GM18505 (cell line): ENCODE data around the gene CLK4.
"Not testable (repeated sequence)": the region's sequence is repeated elsewhere in the genome, so short reads cannot be mapped to it uniquely, and the experiment has no call there.

ENCODE experiments used
- ATAC-seq: cut with Tn5 transposase; IDR thresholded peaks from one replicate; pipeline ENCODE4 v1.9.1; 2021; ENCODE audit not compliant: unreplicated experiment
- POLR2A ChIP-seq: IDR thresholded peaks from 4 replicates; pipeline ENCODE4 v1.6.1; 2011; ENCODE audit warnings: borderline replicate concordance; ENCODE audit not compliant: insufficient read depth, insufficient read length; ENCODE audit errors: extremely low read depth

CLK4 gene

GRCh38 chr5:178588769-178589168 lies 38.1 kb downstream of the CLK4 start:
- no peak for ATAC-seq
- TF ChIP-seq POLR2A: no peak

GRCh38 chr5:178587763-178588611 lies 38.9 kb downstream of the CLK4 start:
- no peak for ATAC-seq

GRCh38 chr5:178586396-178586795 lies 40.5 kb downstream of the CLK4 start:
- ATAC-seq: no peak
- TF ChIP-seq POLR2A: no peak

More at GRCh38 chr5:178587763-178588611, 38.9 kb downstream of the CLK4 start:
- no peak for TF ChIP-seq POLR2A

GRCh38 chr5:178585421-178585820 lies 41.4 kb downstream of the CLK4 start:
- not testable (repeated sequence) for ATAC-seq

- ATAC-seq: no peak
- no peak for TF ChIP-seq POLR2A
These were observed 43.6 kb downstream of the CLK4 start for GRCh38 chr5:178583279-178583678.

- no peak for TF ChIP-seq POLR2A
- no peak for ATAC-seq
These were observed 44.6 kb downstream of the CLK4 start for GRCh38 chr5:178582291-178582690.

- ATAC-seq: no peak
- no peak for TF ChIP-seq POLR2A
These were observed 45.2 kb downstream of the CLK4 start for GRCh38 chr5:178581621-178582020.

- TF ChIP-seq POLR2A: no peak
- no peak for ATAC-seq
These were observed 46.4 kb downstream of the CLK4 start for GRCh38 chr5:178580271-178580955.

GRCh38 chr5:178577944-178578343 lies 48.9 kb downstream of the CLK4 start:
- ATAC-seq: no peak
- TF ChIP-seq POLR2A: no peak

- no peak for ATAC-seq
- no peak for TF ChIP-seq POLR2A
These were observed 49.4 kb downstream of the CLK4 start for GRCh38 chr5:178577376-178577839.

GRCh38 chr5:178576591-178577351 lies 50.1 kb downstream of the CLK4 start:
- no peak for TF ChIP-seq POLR2A

GRCh38 chr5:178573216-178573615 lies 53.6 kb downstream of the CLK4 start:
- no peak for ATAC-seq
- no peak for TF ChIP-seq POLR2A

More at GRCh38 chr5:178576591-178577351, 50.1 kb downstream of the CLK4 start:
- ATAC-seq: no peak

GRCh38 chr5:178572617-178573016 lies 54.2 kb downstream of the CLK4 start:
- TF ChIP-seq POLR2A: no peak
- ATAC-seq: no peak
